IMR-90 (cell line): Measurements from ENCODE around the gene CARM1. TPM values are rescaled to one million over a fixed set of nuclear protein-coding genes. Genes with fewer than 3 reads are reported as not detected.

Source experiments
- ATAC-seq: fragments of 200-7000 bp; cut with Tn5 transposase; 2 replicates; pipeline ENCODE4 v1.9.1; 2020; ENCODE audit warnings: low read depth, mild to moderate bottlenecking, moderate library complexity
- BruUV-seq: library from RNA; stranded (reverse); fragments of 400-500 nt; replicated peaks from 2 replicates; lab custom pipeline; 2021; lab: Mats Ljungman, UMichigan
- CTCF ChIA-PET: fragments of 300-600 bp; formaldehyde crosslinking; extraction: SDS; loops from one replicate; lab custom pipeline; 2021; ENCODE audit warnings: antibody characterized with exemption; lab: Yijun Ruan, JAX
- POLR2A ChIA-PET: fragments of 300-600 bp; sonication (Branson Sonifier 250); formaldehyde crosslinking; loops from one replicate; lab custom pipeline; 2022; ENCODE audit warnings: antibody characterized with exemption; ENCODE audit not compliant: unreplicated experiment; lab: Charles Lee
- DNase-seq: peaks from one replicate; pipeline ENCODE4 v3.0.0; 2013
- H2AFZ ChIP-seq: replicated peaks from 2 replicates; pipeline ENCODE3; 2013; ENCODE audit warnings: low read length, mild to moderate bottlenecking; ENCODE audit not compliant: poor library complexity
- H2AK5ac ChIP-seq: 2 replicates; pipeline ENCODE4 v1.6.1; 2013; ENCODE audit warnings: low read depth, low read length, inconsistent platforms
- H2AK9ac ChIP-seq: replicated peaks from 2 replicates; pipeline ENCODE3; 2013; ENCODE audit warnings: mild to moderate bottlenecking, low read depth, low read length, moderate library complexity; ENCODE audit not compliant: poor library complexity
- H2BK120ac ChIP-seq: 2 replicates; pipeline ENCODE4 v1.6.1; 2013; ENCODE audit warnings: low read depth, low read length, inconsistent platforms
- H2BK15ac ChIP-seq: 3 replicates; pipeline ENCODE4 v1.6.1; 2013; ENCODE audit warnings: low read depth, low read length, inconsistent platforms
- H2BK20ac ChIP-seq: 2 replicates; pipeline ENCODE4 v1.6.1; 2013; ENCODE audit warnings: low read depth, mild to moderate bottlenecking, inconsistent platforms, low read length, moderate library complexity
- H2BK5ac ChIP-seq: 2 replicates; pipeline ENCODE4 v1.6.1; 2013; ENCODE audit warnings: mild to moderate bottlenecking, low read depth, low read length, inconsistent platforms; ENCODE audit not compliant: poor library complexity, severe bottlenecking
- H3K14ac ChIP-seq: replicated peaks from 2 replicates; pipeline ENCODE4 v1.6.1; 2013; ENCODE audit warnings: low read depth, low read length, inconsistent platforms
- H3K18ac ChIP-seq: 2 replicates; pipeline ENCODE4 v1.6.1; 2013; ENCODE audit warnings: low read depth, low read length, control low read depth
- H3K23ac ChIP-seq: 2 replicates; pipeline ENCODE4 v1.6.1; 2013; ENCODE audit warnings: low read depth, low read length, inconsistent platforms
- H3K27ac ChIP-seq: 2 replicates; pipeline ENCODE4 v1.5.1; 2013; ENCODE audit warnings: mild to moderate bottlenecking, control low read depth, low read length; ENCODE audit not compliant: insufficient read depth
- H3K27me3 ChIP-seq: 2 replicates; pipeline ENCODE4 v1.6.1; 2013; ENCODE audit warnings: low read length; ENCODE audit not compliant: control insufficient read depth, insufficient read depth
- H3K36me3 ChIP-seq: 2 replicates; pipeline ENCODE4 v1.6.1; 2013; ENCODE audit warnings: low read length, mixed read lengths; ENCODE audit not compliant: control insufficient read depth, insufficient read depth
- H3K4ac ChIP-seq: 2 replicates; pipeline ENCODE4 v1.6.1; 2013; ENCODE audit warnings: low read depth, low read length, inconsistent platforms
- H3K4me1 ChIP-seq: 2 replicates; pipeline ENCODE4 v1.6.1; 2013; ENCODE audit warnings: low read length, mixed read lengths; ENCODE audit not compliant: control insufficient read depth, insufficient read depth
- H3K4me2 ChIP-seq: 2 replicates; pipeline ENCODE4 v1.6.1; 2013; ENCODE audit warnings: low read depth, mild to moderate bottlenecking, control low read depth, low read length, moderate library complexity
- H3K4me3 ChIP-seq: 2 replicates; pipeline ENCODE4 v1.5.1; 2013; ENCODE audit warnings: low read depth, mild to moderate bottlenecking, control low read depth, low read length, moderate library complexity; ENCODE audit not compliant: insufficient read depth
- H3K56ac ChIP-seq: 2 replicates; pipeline ENCODE4 v1.6.1; 2013; ENCODE audit warnings: low read length, inconsistent platforms; ENCODE audit not compliant: insufficient read depth; ENCODE audit errors: extremely low read depth
- H3K79me1 ChIP-seq, 2 experiments: 2 replicates each; pipeline ENCODE4 v1.6.1; 2013; ENCODE audit warnings: low read length in 2 of 2, inconsistent platforms in 1 of 2, low read depth in 1 of 2
- H3K9ac ChIP-seq: 2 replicates; pipeline ENCODE4 v1.6.1; 2013; ENCODE audit warnings: low read depth, low read length, control low read depth
- H3K9me1 ChIP-seq: 2 replicates; pipeline ENCODE4 v1.6.1; 2013; ENCODE audit warnings: low read length, inconsistent platforms; ENCODE audit not compliant: insufficient read depth
- H3K9me3 ChIP-seq: 2 replicates; pipeline ENCODE4 v1.6.1; 2013; ENCODE audit warnings: low read length; ENCODE audit not compliant: control insufficient read depth, insufficient read depth
- H4K20me1 ChIP-seq: 2 replicates; pipeline ENCODE4 v1.6.1; 2013; ENCODE audit warnings: low read length, inconsistent platforms; ENCODE audit not compliant: insufficient read depth
- H4K5ac ChIP-seq: 2 replicates; pipeline ENCODE4 v1.6.1; 2013; ENCODE audit warnings: mild to moderate bottlenecking, low read depth, low read length, control low read depth
- H4K8ac ChIP-seq, 2 experiments: 2 replicates each; pipeline ENCODE4 v1.6.1; 2013; ENCODE audit warnings: low read depth in 2 of 2, low read length in 2 of 2, control low read depth in 1 of 2, inconsistent platforms in 1 of 2
- H4K91ac ChIP-seq: 2 replicates; pipeline ENCODE4 v1.6.1; 2013; ENCODE audit warnings: low read depth, low read length, inconsistent platforms; ENCODE audit not compliant: insufficient read depth
- BHLHE40 ChIP-seq: fragments of 150-350 bp; IDR thresholded peaks from 2 replicates; pipeline ENCODE4 v1.6.1; 2016; ENCODE audit warnings: mild to moderate bottlenecking, low read depth, low read length
- CEBPB ChIP-seq: IDR thresholded peaks from 2 replicates; pipeline ENCODE4 v1.6.1; 2012; ENCODE audit warnings: low read depth, low read length, improper control_type of control experiment
- CTCF ChIP-seq: conservative IDR thresholded peaks from 2 replicates; pipeline ENCODE4 v1.5.1; 2012; ENCODE audit warnings: mild to moderate bottlenecking, low read depth, low read length, improper control_type of control experiment
- ELK1 ChIP-seq: fragments of 150-350 bp; IDR thresholded peaks from 2 replicates; pipeline ENCODE4 v1.6.1; 2016; ENCODE audit warnings: low read depth, mild to moderate bottlenecking, low read length, moderate library complexity, borderline replicate concordance
- FOS ChIP-seq: fragments of 150-350 bp; IDR thresholded peaks from 2 replicates; pipeline ENCODE4 v1.6.1; 2016; ENCODE audit warnings: low read depth, low read length
- MAFK ChIP-seq: IDR thresholded peaks from 2 replicates; pipeline ENCODE4 v1.6.1; 2012; ENCODE audit warnings: low read depth, low read length, improper control_type of control experiment
- MAZ ChIP-seq: IDR thresholded peaks from 2 replicates; pipeline ENCODE4 v1.6.1; 2012; ENCODE audit warnings: low read depth, mild to moderate bottlenecking, low read length, improper control_type of control experiment, moderate library complexity, borderline replicate concordance
- MXI1 ChIP-seq: IDR thresholded peaks from 2 replicates; pipeline ENCODE4 v1.6.1; 2012; ENCODE audit warnings: low read depth, mild to moderate bottlenecking, low read length, moderate library complexity, borderline replicate concordance
- NFE2L2 ChIP-seq: fragments of 150-350 bp; IDR thresholded peaks from 2 replicates; pipeline ENCODE4 v1.6.1; 2016; ENCODE audit warnings: low read depth, mild to moderate bottlenecking, low read length
- POLR2A ChIP-seq: IDR thresholded peaks from 2 replicates; pipeline ENCODE4 v1.6.1; 2012; ENCODE audit warnings: mild to moderate bottlenecking, low read depth, low read length
- RCOR1 ChIP-seq: IDR thresholded peaks from 2 replicates; pipeline ENCODE4 v1.6.1; 2012; ENCODE audit warnings: mild to moderate bottlenecking, low read length, improper control_type of control experiment; ENCODE audit not compliant: insufficient replicate concordance
- RFX5 ChIP-seq: IDR thresholded peaks from 2 replicates; pipeline ENCODE4 v1.8.0; 2012; ENCODE audit warnings: low read depth, mild to moderate bottlenecking, low read length, moderate library complexity
- SMC3 ChIP-seq: fragments of 150-350 bp; IDR thresholded peaks from 2 replicates; pipeline ENCODE4 v1.6.1; 2016; ENCODE audit warnings: low read depth, mild to moderate bottlenecking, antibody characterized with exemption, low read length, moderate library complexity
- WGBS, 2 experiments: methylation state at CpG; one replicate each; pipeline versions ENCODE4 v1.1.5 to v1.1.7; 2013; ENCODE audit warnings: missing lambda C conversion rate in 2 of 2; ENCODE audit not compliant: insufficient read length in 1 of 2; ENCODE audit errors: extremely low coverage in 2 of 2; 5-methylcytosine and 5-hydroxymethylcytosine counted together
- dilution Hi-C: fragments of 300-500 bp; cut with HindIII; formaldehyde crosslinking; loops from one replicate; pipeline ENCODE4 v1.14.3; 2018; ENCODE audit warnings: low sequenced_read_pairs; ENCODE audit not compliant: unreplicated experiment
- in situ Hi-C: fragments of 300-500 bp; cut with MboI; formaldehyde crosslinking; loops from 3 replicates; pipeline ENCODE4 v1.14.3; 2019; ENCODE audit warnings: low sequenced_read_pairs, inconsistent platforms, mixed read lengths
- intact Hi-C: fragments of 100-400 bp; cut with micrococcal nuclease; formaldehyde crosslinking; loops from 2 replicates; pipeline ENCODE4 v1.10.0; 2022
- polyA plus RNA-seq, 3 experiments: library from polyadenylated mRNA; depleted of rRNA; stranded (reverse); fragments of >200 nt; gene quantifications; 2 replicates each; pipeline ENCODE4 v1.2.3, GENCODE V29; 2012; ENCODE audit warnings: low replicate concordance in 1 of 3
- total RNA-seq: library from RNA; depleted of rRNA; stranded (reverse); fragments of >200 nt; gene quantifications from 2 replicates; pipeline ENCODE4 v1.2.3, GENCODE V29; 2012

The CARM1 gene
- total and polyA plus RNA-seq, 2 of the 4 experiments (the other 2 are of a cell fraction): 20.3 to 67.1 TPM

GRCh38 chr19:10960314-10961072 is 89.1 kb downstream of the CARM1 start, which contains the start of gene SMARCA4:
Gene SMARCA4 (plus strand): TSS chr19:10961030. CDS start chr19:10984152, 23,122 bp downstream.
- H3K27me3 ChIP-seq: no peaks in the 10 kb centered on the region
- peak within 1 kb of the TSS; percentile 99 for H2BK5ac ChIP-seq
- peak within 1 kb of the TSS; percentile 92 for H3K56ac ChIP-seq
- H2AK5ac ChIP-seq: peak within 1 kb of the TSS; percentile 98
- dilution Hi-C loops: no loop called here
- peak within 1 kb of the TSS; percentile 98 for H3K23ac ChIP-seq
- peak within 1 kb of the TSS; percentile 98 for H2AK9ac ChIP-seq
- in situ Hi-C loops: no loop called here
- no peaks in the 10 kb centered on the region for H3K36me3 ChIP-seq
- H2AFZ ChIP-seq: peak within 1 kb of the TSS; percentile 100
- H4K8ac ChIP-seq: peak within 1 kb of the TSS; percentile 91 to 97
- ChIA-PET CTCF (interaction anchor here (0.6 to 1.6 kb wide), 2 partner anchors 10 to 24 kb away, joined by 3 to 5 read pairs; no protein-coding TSS in a partner anchor), POLR2A (interaction anchor here (0.6 kb wide), 1 partner anchor 9 kb away, joined by 3 read pairs; no protein-coding TSS in a partner anchor)
- H4K20me1 ChIP-seq: peaks cover 34% of the 10 kb centered on the region
- peak within 1 kb of the TSS; percentile 99 for H3K9ac ChIP-seq
- peaks cover 19% of the 10 kb centered on the region for H3K9me1 ChIP-seq
- peak within 1 kb of the TSS; percentile 99 for H3K14ac ChIP-seq
- peak within 1 kb of the TSS; percentile 97 for H3K4me2 ChIP-seq
- peak within 1 kb of the TSS; percentile 97 for H4K91ac ChIP-seq
- 0 out of 2 replicates have a peak within 1 kb of the TSS, but pooled peaks have one; percentile 28 for H2BK20ac ChIP-seq
- intact Hi-C loops: loop anchor here (2.0 kb wide), 1 partner anchor 14 kb away; no protein-coding TSS in a partner anchor
- H3K4me3 ChIP-seq: peak within 1 kb of the TSS; percentile 94
- H4K5ac ChIP-seq: peak within 1 kb of the TSS; percentile 97
- WGBS, 2 experiments: 4% methylated on average over 22 of the region's 100 CpGs; no CpG with 5 or more reads in 1 of the 2 experiments
- peaks cover 9% of the 10 kb centered on the region for H3K4me1 ChIP-seq
- H3K27ac ChIP-seq: peak within 1 kb of the TSS; percentile 99
- peak within 1 kb of the TSS; percentile 98 for H3K4ac ChIP-seq
- DNase-seq (peak; percentile 96), ATAC-seq (peak; percentile 94)
- peak within 1 kb of the TSS; percentile 82 for H2BK120ac ChIP-seq
- no TSS peak for BruUV-seq
- peaks cover 4 to 52% of the 10 kb centered on the region in 2 experiments; a peak in 3 of 4 replicates for H3K79me1 ChIP-seq
- H2BK15ac ChIP-seq: no peak within 1 kb of the TSS
- peak within 1 kb of the TSS; percentile 92 for H3K18ac ChIP-seq
- no peaks in the 10 kb centered on the region for H3K9me3 ChIP-seq
- TF ChIP-seq ELK1: no peak
- peak; percentile 91; the same call in 1 of the 2 replicates for TF ChIP-seq MAZ
- no peak for TF ChIP-seq FOS
- no peak for TF ChIP-seq SMC3
- TF ChIP-seq NFE2L2: no peak
- peak; percentile 93 for TF ChIP-seq MXI1
- TF ChIP-seq BHLHE40: peak; percentile 72
- TF ChIP-seq RFX5: no peak
- TF ChIP-seq CTCF: no peak
- peak; percentile 49 for TF ChIP-seq CEBPB
- no peak for TF ChIP-seq RCOR1
- TF ChIP-seq MAFK: no peak
- TF ChIP-seq POLR2A: peak; percentile 89
